Choroid plexus epithelial cell (primary cell): ENCODE data around the gene GNAO1.

Experiments
- DNase-seq: peaks from one replicate; pipeline ENCODE4 v3.0.0-alpha.2; 2010; ENCODE audit warnings: low read depth
- H3K4me3 ChIP-seq: 2 replicates; pipeline ENCODE4 v1.5.1; 2011; ENCODE audit warnings: low read depth, mild to moderate bottlenecking, control low read depth, low read length, moderate library complexity
- CTCF ChIP-seq: conservative IDR thresholded peaks from 2 replicates; pipeline ENCODE4 v1.5.1; 2011; ENCODE audit warnings: low read depth, mild to moderate bottlenecking, control low read depth, inconsistent platforms, low read length, moderate library complexity

GNAO1 gene

GRCh38 chr16:56226187-56226586 is 34.9 kb downstream of the GNAO1 start:
- DNase-seq, result no peak
- H3K4me3 ChIP-seq, result no peak overlapping the region
- no peak for TF ChIP-seq CTCF

GRCh38 chr16:56226845-56227525 is 35.7 kb downstream of the GNAO1 start:
- no peak overlapping the region for H3K4me3 ChIP-seq
- TF ChIP-seq CTCF, result no peak
- DNase-seq, result no peak

- TF ChIP-seq CTCF, result no peak
Observed at GRCh38 chr16:56227936-56228335, 36.6 kb downstream of the GNAO1 start.

GRCh38 chr16:56228476-56228875 is 37.2 kb downstream of the GNAO1 start:
- TF ChIP-seq CTCF, result no peak
- no peak overlapping the region for H3K4me3 ChIP-seq
- no peak for DNase-seq

More at GRCh38 chr16:56227936-56228335, 36.6 kb downstream of the GNAO1 start:
- no peak for DNase-seq
- no peak overlapping the region for H3K4me3 ChIP-seq

GRCh38 chr16:56233795-56234566 is 42.7 kb downstream of the GNAO1 start:
- no peak for TF ChIP-seq CTCF
- DNase-seq, result no peak
- H3K4me3 ChIP-seq, result no peak overlapping the region

- no peak for TF ChIP-seq CTCF
- no peak overlapping the region for H3K4me3 ChIP-seq
- DNase-seq, result no peak
Observed at GRCh38 chr16:56234737-56235136, 43.4 kb downstream of the GNAO1 start.

GRCh38 chr16:56237451-56237930 is 46.2 kb downstream of the GNAO1 start:
- H3K4me3 ChIP-seq, result no peak overlapping the region
- TF ChIP-seq CTCF, result no peak
- no peak for DNase-seq
